MM.1S (cell line): ENCODE results near the gene CRTAC1.

ENCODE experiments used
- CTCF ChIP-seq: fragments of 300-600 bp; sonication (generic); IDR thresholded peaks from 2 replicates; pipeline ENCODE4 v1.5.1; 2016; ENCODE audit warnings: antibody characterized with exemption, low read length, mixed read lengths
- EZH2phosphoT487 ChIP-seq: fragments of 300-600 bp; sonication (generic); IDR thresholded peaks from 2 replicates; pipeline ENCODE4 v1.6.1; 2018; ENCODE audit warnings: antibody characterized with exemption, low read length

DNA sequence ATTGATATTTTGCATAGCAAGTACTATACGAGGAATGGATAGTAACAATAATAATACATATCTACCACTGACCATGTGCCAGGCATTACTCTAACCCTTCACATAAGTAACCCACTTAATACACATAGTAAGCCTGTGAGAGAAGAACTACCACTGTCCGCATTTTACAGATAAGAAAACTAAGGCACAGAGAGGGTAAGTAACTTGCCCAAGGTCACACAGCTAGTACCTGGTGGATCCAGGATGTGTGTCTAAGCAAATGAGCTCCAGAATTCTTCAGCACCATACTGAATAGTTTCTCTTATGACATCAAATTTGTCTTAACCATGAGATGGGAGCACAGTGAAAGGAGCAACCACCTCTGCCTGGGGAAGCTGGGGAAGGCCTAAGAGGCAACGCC lies 10.2 kb downstream of the CRTAC1 start:
- TF ChIP-seq CTCF (no peak), EZH2phosphoT487 (no peak)
